Measurements from ENCODE around the gene NCOA5.

NCOA5 gene

GRCh38 chr20:46018112-46018511, 71.7 kb downstream of the NCOA5 start:
- DNase-seq (ENCODE audit: low read depth) = no peak
- TF ChIP-seq CTCF (conservative IDR thresholded peaks at IDR 0.05; ENCODE audit: low read depth, low read length) = no peak
- H3K4me3 ChIP-seq (ENCODE audit: low read length) = no peak overlapping the region

GRCh38 chr20:46017272-46017671, 72.5 kb downstream of the NCOA5 start:
- H3K4me3 ChIP-seq (ENCODE audit: low read length) = no peak overlapping the region
- DNase-seq (ENCODE audit: low read depth) = no peak
- no peak for TF ChIP-seq CTCF (conservative IDR thresholded peaks at IDR 0.05; ENCODE audit: low read depth, low read length)

- no peak overlapping the region for H3K4me3 ChIP-seq (ENCODE audit: low read length)
- TF ChIP-seq CTCF (conservative IDR thresholded peaks at IDR 0.05; ENCODE audit: low read depth, low read length) = no peak
- DNase-seq (ENCODE audit: low read depth) = no peak
These were observed 75.0 kb downstream of the NCOA5 start for GRCh38 chr20:46014517-46015396.

- TF ChIP-seq CTCF (conservative IDR thresholded peaks at IDR 0.05; ENCODE audit: low read depth, low read length) = peak; percentile 67
- no peak for DNase-seq (ENCODE audit: low read depth)
- no peak overlapping the region for H3K4me3 ChIP-seq (ENCODE audit: low read length)
These were observed 75.8 kb downstream of the NCOA5 start for GRCh38 chr20:46013829-46014516.

- H3K4me3 ChIP-seq (ENCODE audit: low read length) = no peak overlapping the region
- no peak for DNase-seq (ENCODE audit: low read depth)
These were observed 76.4 kb downstream of the NCOA5 start for GRCh38 chr20:46013322-46013828.

GRCh38 chr20:46012921-46013320, 76.8 kb downstream of the NCOA5 start:
- no peak for TF ChIP-seq CTCF (conservative IDR thresholded peaks at IDR 0.05; ENCODE audit: low read depth, low read length)
- no peak for DNase-seq (ENCODE audit: low read depth)
- H3K4me3 ChIP-seq (ENCODE audit: low read length) = no peak overlapping the region

More at GRCh38 chr20:46013322-46013828, 76.4 kb downstream of the NCOA5 start:
- TF ChIP-seq CTCF (conservative IDR thresholded peaks at IDR 0.05; ENCODE audit: low read depth, low read length) = no peak

Data from retinal pigment epithelial cell (primary cell).